Smooth muscle cell (in vitro differentiated cells): Measurements from ENCODE around the gene MAPRE3. TPM values are rescaled to one million over a fixed set of nuclear protein-coding genes. Genes with fewer than 3 reads are reported as not detected.
A peak's percentile ranks its signal among the peaks of the same experiment; 100 is the strongest.

Experiments
- DNase-seq: peaks from one replicate; lab custom pipeline; 2025; ENCODE audit not compliant: unreplicated experiment; lab: John Stamatoyannopoulos, UW
- H2AFZ ChIP-seq: fragments of 200-600 bp; sonication (generic); 2 replicates; pipeline ENCODE4 v1.6.0; 2016; ENCODE audit warnings: antibody characterized with exemption, low read depth, mild to moderate bottlenecking
- H3F3A ChIP-seq: fragments of 200-600 bp; sonication (generic); 2 replicates; pipeline ENCODE4 v1.6.0; 2017; ENCODE audit warnings: antibody characterized with exemption, low read depth
- H3K27ac ChIP-seq: fragments of 200-600 bp; sonication (generic); 2 replicates; pipeline ENCODE4 v1.5.1; 2016; ENCODE audit warnings: low read depth, mild to moderate bottlenecking
- H3K27me3 ChIP-seq: fragments of 200-600 bp; sonication (generic); 2 replicates; pipeline ENCODE4 v1.6.1; 2016; ENCODE audit warnings: low read depth, mild to moderate bottlenecking
- H3K36me3 ChIP-seq: fragments of 200-600 bp; sonication (generic); 2 replicates; pipeline ENCODE4 v1.5.1; 2016; ENCODE audit warnings: low read depth
- H3K4me1 ChIP-seq: fragments of 200-600 bp; sonication (generic); 2 replicates; pipeline ENCODE4 v1.5.1; 2016; ENCODE audit warnings: low read depth
- H3K4me2 ChIP-seq: fragments of 200-600 bp; sonication (generic); 2 replicates; pipeline ENCODE4 v1.6.0; 2016; ENCODE audit warnings: mild to moderate bottlenecking
- H3K4me3 ChIP-seq: fragments of 200-600 bp; sonication (generic); 2 replicates; pipeline ENCODE4 v1.5.1; 2016; ENCODE audit warnings: mild to moderate bottlenecking
- H3K79me2 ChIP-seq: fragments of 200-600 bp; sonication (generic); 2 replicates; pipeline ENCODE4 v1.6.0; 2016; ENCODE audit warnings: low read depth, mild to moderate bottlenecking
- H3K9ac ChIP-seq: fragments of 200-600 bp; sonication (generic); 2 replicates; pipeline ENCODE4 v1.6.0; 2016; ENCODE audit warnings: low read depth
- H3K9me3 ChIP-seq: fragments of 200-600 bp; sonication (generic); replicated peaks from 2 replicates; pipeline ENCODE4 v1.5.1; 2016; ENCODE audit warnings: low read depth
- H4K20me1 ChIP-seq: fragments of 200-600 bp; sonication (generic); 2 replicates; pipeline ENCODE4 v1.6.0; 2016; ENCODE audit warnings: low read depth
- CTCF ChIP-seq: fragments of 200-600 bp; sonication (generic); IDR thresholded peaks from 2 replicates; pipeline ENCODE4 v1.5.1; 2017; ENCODE audit warnings: borderline replicate concordance, mild to moderate bottlenecking, antibody characterized with exemption; ENCODE audit not compliant: insufficient read depth, poor library complexity, severe bottlenecking
- WGBS: methylation state at CpG from one replicate; pipeline ENCODE4 v1.1.7; 2016; ENCODE audit warnings: low lambda C conversion rate; 5-methylcytosine and 5-hydroxymethylcytosine counted together
- polyA plus RNA-seq: library from polyadenylated mRNA; unstranded; fragments of >200 nt; fragmentation: Nextera tagmentation; extraction: Ambion mirVana; gene quantifications from 2 replicates; pipeline ENCODE4 v1.2.1, GENCODE V29; 2016
- total RNA-seq: library from RNA; depleted of rRNA; stranded (reverse); fragments of >200 nt; gene quantifications from 2 replicates; pipeline ENCODE4 v1.2.3, GENCODE V29; 2014

MAPRE3 gene
- total and polyA plus RNA-seq, 2 experiments from 2014 or later: 12.5 to 30.5 TPM

GRCh38 chr2:27065128-27065527, 94.7 kb downstream of the MAPRE3 start:
- peaks cover 22% of the 10 kb centered on the region for H3F3A ChIP-seq
- H3K4me1 ChIP-seq: peaks cover 2% of the 10 kb centered on the region
- no peak overlapping the region for H3K9ac ChIP-seq
- peaks cover 48% of the 10 kb centered on the region for H3K79me2 ChIP-seq
- peaks cover 70% of the 10 kb centered on the region for H4K20me1 ChIP-seq
- H3K4me3 ChIP-seq: no peak overlapping the region
- no peak for DNase-seq
- H3K9me3 ChIP-seq: no peaks in the 10 kb centered on the region
- TF ChIP-seq CTCF: no peak
- no peak overlapping the region for H2AFZ ChIP-seq
- peak overlapping the region; percentile 7 for H3K27ac ChIP-seq
- WGBS: 94% methylated on average over 3 of the region's 3 CpGs
- H3K36me3 ChIP-seq: no peaks in the 10 kb centered on the region
- no peaks in the 10 kb centered on the region for H3K27me3 ChIP-seq
- H3K4me2 ChIP-seq: no peak overlapping the region

GRCh38 chr2:27067385-27067784, 96.9 kb downstream of the MAPRE3 start:
- H3K4me1 ChIP-seq: peaks cover 14% of the 10 kb centered on the region
- H2AFZ ChIP-seq: no peak overlapping the region
- no peaks in the 10 kb centered on the region for H3K9me3 ChIP-seq
- 97% methylated on average over 5 of the region's 5 CpGs for WGBS
- H4K20me1 ChIP-seq: peaks cover 71% of the 10 kb centered on the region
- no peak overlapping the region for H3K4me3 ChIP-seq
- H3K27me3 ChIP-seq: no peaks in the 10 kb centered on the region
- peaks cover 21% of the 10 kb centered on the region for H3F3A ChIP-seq
- no peak for TF ChIP-seq CTCF
- H3K27ac ChIP-seq: no peak overlapping the region
- DNase-seq: no peak
- H3K36me3 ChIP-seq: no peaks in the 10 kb centered on the region
- H3K79me2 ChIP-seq: peaks cover 61% of the 10 kb centered on the region
- no peak overlapping the region for H3K4me2 ChIP-seq
- no peak overlapping the region for H3K9ac ChIP-seq

GRCh38 chr2:27069436-27069835, 99.0 kb downstream of the MAPRE3 start:
- H3K79me2 ChIP-seq: peaks cover 54% of the 10 kb centered on the region
- H3K9ac ChIP-seq: peak overlapping the region; percentile 92
- no peak overlapping the region for H3K4me3 ChIP-seq

More at GRCh38 chr2:27069436-27069835, 99.0 kb downstream of the MAPRE3 start:
- no peak for TF ChIP-seq CTCF
- no peaks in the 10 kb centered on the region for H3K27me3 ChIP-seq
- H3K36me3 ChIP-seq: no peaks in the 10 kb centered on the region
- H3F3A ChIP-seq: peaks cover 19% of the 10 kb centered on the region
- peak overlapping the region; percentile 95 for H3K4me2 ChIP-seq
- peaks cover 59% of the 10 kb centered on the region for H4K20me1 ChIP-seq
- no peak for DNase-seq
- 98% methylated on average over 6 of the region's 6 CpGs for WGBS
- H3K9me3 ChIP-seq: no peaks in the 10 kb centered on the region
- peak overlapping the region; percentile 79 for H3K27ac ChIP-seq
- H3K4me1 ChIP-seq: peaks cover 21% of the 10 kb centered on the region
- H2AFZ ChIP-seq: no peak overlapping the region
